ENCODE measurements around the gene ZC3H15.

Gene ZC3H15

GRCh38 chr2:186551323-186552050 lies 65.4 kb downstream of the ZC3H15 start:
- no peak for TF ChIP-seq GATA3 (IDR thresholded peaks at IDR 0.05; ENCODE audit: low read depth, low read length)
- no peak for TF ChIP-seq GATA2 (IDR thresholded peaks at IDR 0.05; ENCODE audit: low read depth, low read length)

GRCh38 chr2:186554429-186554828 lies 68.4 kb downstream of the ZC3H15 start:
- TF ChIP-seq GATA3 (IDR thresholded peaks at IDR 0.05; ENCODE audit: low read depth, low read length) (no peak), GATA2 (IDR thresholded peaks at IDR 0.05; ENCODE audit: low read depth, low read length) (no peak)

GRCh38 chr2:186554850-186555671 lies 69.0 kb downstream of the ZC3H15 start:
- TF ChIP-seq GATA2 (IDR thresholded peaks at IDR 0.05; ENCODE audit: low read depth, low read length) (no peak), GATA3 (IDR thresholded peaks at IDR 0.05; ENCODE audit: low read depth, low read length) (no peak)

GRCh38 chr2:186558512-186559276 lies 72.6 kb downstream of the ZC3H15 start:
- no peak for TF ChIP-seq GATA3 (IDR thresholded peaks at IDR 0.05; ENCODE audit: low read depth, low read length)
- no peak for TF ChIP-seq GATA2 (IDR thresholded peaks at IDR 0.05; ENCODE audit: low read depth, low read length)
